Melanocyte of skin (primary cell): ENCODE data around the gene RFC1. TPM values are rescaled to one million over a fixed set of nuclear protein-coding genes. Genes with fewer than 3 reads are reported as not detected.

Source experiments
- small RNA-seq, 2 donors: library from RNA; depleted of rRNA; stranded (forward); fragments of <200 nt; gene quantifications; one replicate each; pipeline ENCODE3, GENCODE V24; 2012
- total RNA-seq, 2 donors: library from RNA; depleted of rRNA; stranded (reverse); fragments of >200 nt; gene quantifications; 2 replicates each; pipeline ENCODE4 v1.2.3, GENCODE V29; 2012

The RFC1 gene
- total RNA-seq = 10 to 100 TPM; 34.4 to 50.0 TPM

GRCh38 chr4:39365830-39366771 is at the start of gene RFC1:
Gene RFC1 (minus strand): TSS chr4:39366362. CDS start chr4:39366241, 121 bp downstream.

GRCh38 chr4:39406763-39407583 is 40.8 kb upstream of the RFC1 start, which contains the start of gene KLB:
Gene KLB (plus strand): TSS chr4:39406930. CDS start chr4:39406950, 20 bp downstream.

Small RNA genes lying within 50 kb of the gene (small RNA-seq; reads per million reads assigned to genes)
- gene MIR5591 (0 reads per million in 2 donors), gene RNU6-32P (0 to 0.04 reads per million in 2 donors), gene RNU6-887P (0 reads per million in 2 donors)

Other genes with a start within 250 kb of the RFC1 start
- 10 to 100 TPM; 31.0 to 35.3 TPM for gene WDR19, start 183.8 kb downstream of the RFC1 start, total RNA-seq
- gene KLB, start 40.6 kb upstream of the RFC1 start, total RNA-seq = under 1 TPM in 1 of 2 donors, not detected in 1; under 0.01 TPM
- 1,000 to 10,000 TPM in 1 of 2 donors, 100 to 1,000 TPM in 1; 657 to 1,236 TPM for gene RPL9, start 92.6 kb upstream of the RFC1 start, total RNA-seq
- 10 to 100 TPM in 1 of 2 donors, 1 to 10 TPM in 1; 7.2 to 12.7 TPM for gene LIAS, start 92.7 kb upstream of the RFC1 start, total RNA-seq
- 10 to 100 TPM; 28.2 to 79.6 TPM for gene UGDH, start 161.1 kb upstream of the RFC1 start, total RNA-seq